H1 (cell line): Measurements from ENCODE around the gene C16orf46. TPM values are rescaled to one million over a fixed set of nuclear protein-coding genes. Genes with fewer than 3 reads are reported as not detected.

Experiments
- CTCF ChIA-PET: fragments of 300-600 bp; sonication (Branson Sonifier 250); formaldehyde crosslinking; loops from one replicate; lab custom pipeline; 2021; ENCODE audit not compliant: partially characterized antibody; lab: Charles Lee
- POLR2A ChIA-PET: fragments of 300-600 bp; sonication (Branson Sonifier 250); formaldehyde crosslinking; loops from one replicate; lab custom pipeline; 2021; ENCODE audit warnings: inconsistent platforms; ENCODE audit not compliant: partially characterized antibody; lab: Charles Lee
- DNase-seq, 2 experiments: peaks; one replicate each; pipeline versions ENCODE4 v3.0.0 to v3.0.0-alpha.2; 2010 to 2022; ENCODE audit warnings: low spot score in 2 of 2, low read depth in 1 of 2, mixed read lengths in 1 of 2
- FAIRE-seq: peaks from 2 replicates; lab custom pipeline; 2011; peaks lifted over from hg19 to GRCh38; lab: Jason Lieb, UNC
- H2AFZ ChIP-seq: 2 replicates; pipeline ENCODE4 v1.8.1; 2012; ENCODE audit warnings: low read length, inconsistent platforms
- H2AK5ac ChIP-seq: 2 replicates; pipeline ENCODE4 v1.6.1; 2013; ENCODE audit warnings: low read depth, low read length
- H2BK120ac ChIP-seq: replicated peaks from 2 replicates; pipeline ENCODE3; 2013; ENCODE audit warnings: low read depth, low read length, inconsistent platforms
- H2BK12ac ChIP-seq: 2 replicates; pipeline ENCODE4 v1.6.1; 2013; ENCODE audit warnings: low read depth, low read length
- H2BK15ac ChIP-seq: 2 replicates; pipeline ENCODE4 v1.6.1; 2013; ENCODE audit warnings: low read length
- H2BK20ac ChIP-seq: 2 replicates; pipeline ENCODE4 v1.6.1; 2013; ENCODE audit warnings: low read length
- H2BK5ac ChIP-seq: 2 replicates; pipeline ENCODE4 v1.6.1; 2013; ENCODE audit warnings: low read depth, low read length
- H3K14ac ChIP-seq: 2 replicates; pipeline ENCODE4 v1.6.1; 2013; ENCODE audit warnings: inconsistent platforms; ENCODE audit not compliant: insufficient read length
- H3K18ac ChIP-seq: 2 replicates; pipeline ENCODE4 v1.6.1; 2013; ENCODE audit warnings: low read length; ENCODE audit errors: extremely low read depth
- H3K23ac ChIP-seq: 2 replicates; pipeline ENCODE4 v1.6.1; 2013; ENCODE audit warnings: inconsistent platforms; ENCODE audit not compliant: insufficient read length
- H3K23me2 ChIP-seq: 2 replicates; pipeline ENCODE4 v1.6.1; 2013; ENCODE audit warnings: low read depth, low read length
- H3K27ac ChIP-seq: 2 replicates; pipeline ENCODE4 v1.6.1; 2011; ENCODE audit warnings: low read depth, low read length, inconsistent platforms
- H3K27me3 ChIP-seq, 4 experiments: replicated peaks in 1 of 4; 1 replicate in 1 of 4; 2 replicates in 3 of 4; pipeline versions ENCODE4 v1.6.1 to v1.8.1; 2011 to 2013; ENCODE audit warnings: low read length in 3 of 4, mild to moderate bottlenecking in 3 of 4, inconsistent platforms in 2 of 4, mixed read lengths in 2 of 4, moderate library complexity in 1 of 4; ENCODE audit not compliant: control insufficient read depth in 3 of 4, insufficient read depth in 3 of 4; ENCODE audit errors: extremely low read depth in 1 of 4
- H3K36me3 ChIP-seq, 4 experiments: 2 replicates each; pipeline versions ENCODE4 v1.6.1 to v1.8.1; 2011 to 2013; ENCODE audit warnings: mild to moderate bottlenecking in 4 of 4, low read length in 3 of 4, moderate library complexity in 2 of 4, control low read depth in 1 of 4, inconsistent platforms in 1 of 4; ENCODE audit not compliant: insufficient read depth in 4 of 4, control insufficient read depth in 2 of 4
- H3K4ac ChIP-seq: replicated peaks from 2 replicates; pipeline ENCODE3; 2013; ENCODE audit warnings: low read length, low read depth, mixed read lengths, inconsistent platforms; ENCODE audit not compliant: insufficient read length
- H3K4me1 ChIP-seq, 4 experiments: replicated peaks in 1 of 4; 1 replicate in 1 of 4; 2 replicates in 3 of 4; pipeline versions ENCODE4 v1.6.1 to v1.8.1; 2011 to 2013; ENCODE audit warnings: low read length in 3 of 4, inconsistent platforms in 2 of 4, mixed read lengths in 1 of 4; ENCODE audit not compliant: insufficient read depth in 4 of 4, control insufficient read depth in 3 of 4
- H3K4me2 ChIP-seq, 2 experiments: 2 replicates each; pipeline versions ENCODE4 v1.6.1 to v1.8.1; 2011 to 2013; ENCODE audit warnings: low read depth in 2 of 2, low read length in 2 of 2, control low read depth in 1 of 2, inconsistent platforms in 1 of 2, mild to moderate bottlenecking in 1 of 2; ENCODE audit not compliant: insufficient read depth in 1 of 2
- H3K4me3 ChIP-seq, 4 experiments: fragments of 200-600, 300-600 bp in 1 of 4; sonication (generic), shearing (Covaris generic), sonication (Bioruptor Twin) in 1 of 4; 2 replicates each; pipeline versions ENCODE4 v1.5.1 to v1.8.1; 2011 to 2016; ENCODE audit warnings: low read length in 4 of 4, low read depth in 3 of 4, control low read depth in 2 of 4, inconsistent platforms in 2 of 4, mild to moderate bottlenecking in 2 of 4, mixed read lengths in 1 of 4, moderate library complexity in 1 of 4; ENCODE audit not compliant: insufficient read depth in 2 of 4; ENCODE audit errors: extremely low read depth in 1 of 4
- H3K56ac ChIP-seq: replicated peaks from 2 replicates; pipeline ENCODE3; 2013; ENCODE audit warnings: low read depth, mild to moderate bottlenecking, mixed read lengths, low read length, inconsistent platforms; ENCODE audit not compliant: insufficient read length
- H3K79me1 ChIP-seq: 2 replicates; pipeline ENCODE4 v1.6.1; 2013; ENCODE audit warnings: low read depth, low read length, control low read depth
- H3K79me2 ChIP-seq, 2 experiments: 2 replicates each; pipeline versions ENCODE4 v1.6.1 to v1.8.1; 2012 to 2013; ENCODE audit warnings: low read length in 2 of 2, mild to moderate bottlenecking in 2 of 2, inconsistent platforms in 1 of 2; ENCODE audit not compliant: insufficient read depth in 2 of 2, control insufficient read depth in 1 of 2
- H3K9ac ChIP-seq, 4 experiments: replicated peaks in 1 of 4; 1 replicate in 1 of 4; 2 replicates in 3 of 4; pipeline versions ENCODE4 v1.6.1 to v1.8.1; 2011 to 2013; ENCODE audit warnings: low read depth in 3 of 4, low read length in 3 of 4, control low read depth in 2 of 4, mild to moderate bottlenecking in 2 of 4, moderate library complexity in 2 of 4, inconsistent platforms in 1 of 4; ENCODE audit errors: extremely low read depth in 1 of 4
- H3K9me3 ChIP-seq, 2 experiments: 2 replicates each; pipeline versions ENCODE4 v1.6.1 to v1.8.1; 2012 to 2013; ENCODE audit warnings: mild to moderate bottlenecking in 2 of 2, moderate library complexity in 2 of 2, control low read depth in 1 of 2, inconsistent platforms in 1 of 2, low read depth in 1 of 2, low read length in 1 of 2, mixed read lengths in 1 of 2; ENCODE audit not compliant: insufficient read depth in 2 of 2
- H4K20me1 ChIP-seq, 2 experiments: replicated peaks in 1 of 2; 2 replicates each; pipeline versions ENCODE3 to v1.8.1; 2011 to 2013; ENCODE audit warnings: inconsistent platforms in 2 of 2, low read length in 2 of 2, mild to moderate bottlenecking in 1 of 2; ENCODE audit not compliant: insufficient read depth in 2 of 2, control insufficient read depth in 1 of 2
- H4K5ac ChIP-seq: 2 replicates; pipeline ENCODE4 v1.6.1; 2013; ENCODE audit warnings: low read length, low read depth, mixed read lengths, inconsistent platforms; ENCODE audit not compliant: insufficient read length
- H4K8ac ChIP-seq: 2 replicates; pipeline ENCODE4 v1.8.0; 2013; ENCODE audit warnings: mild to moderate bottlenecking, moderate library complexity, low read length, inconsistent platforms; ENCODE audit not compliant: insufficient read depth; ENCODE audit errors: extremely low read depth
- H4K91ac ChIP-seq: replicated peaks from 2 replicates; pipeline ENCODE3; 2013; ENCODE audit warnings: low read length, mixed read lengths, inconsistent platforms; ENCODE audit not compliant: insufficient read length
- ATF2 ChIP-seq: IDR thresholded peaks from 2 replicates; pipeline ENCODE4 v1.6.1; 2012; ENCODE audit warnings: low read length, inconsistent platforms
- BRCA1 ChIP-seq: IDR thresholded peaks from 2 replicates; pipeline ENCODE4 v1.6.1; 2012; ENCODE audit warnings: low read depth, low read length, improper control_type of control experiment
- CBX8 ChIP-seq: fragments of 300-800, 300-1000 bp; sonication (generic); IDR thresholded peaks from 2 replicates; pipeline ENCODE4 v1.7.1; 2016; ENCODE audit warnings: low read depth, low read length, borderline replicate concordance
- CEBPB ChIP-seq: IDR thresholded peaks from 2 replicates; pipeline ENCODE4 v1.6.1; 2012; ENCODE audit warnings: low read depth, low read length
- CHD2 ChIP-seq: IDR thresholded peaks from 2 replicates; pipeline ENCODE4 v1.6.1; 2012; ENCODE audit warnings: low read length, improper control_type of control experiment
- E2F6 ChIP-seq: IDR thresholded peaks from 2 replicates; pipeline ENCODE4 v1.6.1; 2012; ENCODE audit warnings: inconsistent platforms
- GABPA ChIP-seq: IDR thresholded peaks from 2 replicates; pipeline ENCODE4 v1.6.1; 2011; ENCODE audit warnings: mild to moderate bottlenecking, low read length, moderate library complexity, borderline replicate concordance; ENCODE audit not compliant: insufficient read depth
- GTF2F1 ChIP-seq: IDR thresholded peaks from 2 replicates; pipeline ENCODE4 v1.6.1; 2012; ENCODE audit warnings: low read depth, low read length, improper control_type of control experiment, borderline replicate concordance
- JUND ChIP-seq: IDR thresholded peaks from 2 replicates; pipeline ENCODE4 v1.6.1; 2011; ENCODE audit warnings: mild to moderate bottlenecking, improper control_type of control experiment, low read length
- KDM1A ChIP-seq: fragments of 200-600, 300-600 bp; sonication (generic); IDR thresholded peaks from 2 replicates; pipeline ENCODE4 v1.7.1; 2016; ENCODE audit warnings: mild to moderate bottlenecking, low read length, borderline replicate concordance
- POLR2A ChIP-seq, 2 experiments: IDR thresholded peaks; 1 replicate in 1 of 2; 2 replicates in 1 of 2; pipeline ENCODE4 v1.6.1; 2011; ENCODE audit warnings: low read depth in 2 of 2, low read length in 2 of 2, mild to moderate bottlenecking in 2 of 2; ENCODE audit errors: control extremely low read depth in 1 of 2
- POU5F1 ChIP-seq: IDR thresholded peaks from 2 replicates; pipeline ENCODE4 v1.6.1; 2011; ENCODE audit warnings: low read depth, mild to moderate bottlenecking, low read length, moderate library complexity
- SP1 ChIP-seq: IDR thresholded peaks from 2 replicates; pipeline ENCODE4 v1.6.1; 2011; ENCODE audit warnings: low read depth, low read length
- SRF ChIP-seq: IDR thresholded peaks from 2 replicates; pipeline ENCODE4 v1.6.1; 2011; ENCODE audit warnings: mild to moderate bottlenecking, low read depth, low read length, moderate library complexity
- WGBS, 2 experiments: shearing (Covaris generic) in 1 of 2; methylation state at CpG; one replicate each; pipeline versions ENCODE4 v1.1.6 to v1.1.7; 2013 to 2015; ENCODE audit warnings: low lambda C conversion rate in 2 of 2, mixed read lengths in 2 of 2, inconsistent platforms in 1 of 2, low coverage in 1 of 2, missing lambda C conversion rate in 1 of 2; ENCODE audit not compliant: insufficient replicate concordance in 2 of 2, insufficient coverage in 1 of 2, insufficient read length in 1 of 2; ENCODE audit errors: extremely low coverage in 1 of 2, missing lambda C conversion rate in 1 of 2; 5-methylcytosine and 5-hydroxymethylcytosine counted together
- polyA plus RNA-seq, 7 experiments: library from polyadenylated mRNA; depleted of rRNA in 3 of 7; stranded (reverse) in 5 of 7; unstranded in 2 of 7; fragments of >200 nt in 5 of 7; fragments of 200-250 nt in 2 of 7; gene quantifications; 1 replicate in 5 of 7; 2 replicates in 1 of 7; 4 replicates in 1 of 7; pipeline versions ENCODE4 v1.2.1 to v1.2.3, GENCODE V29; 2011 to 2013; ENCODE audit warnings: missing spikeins in 2 of 7, mixed read lengths in 2 of 7
- total RNA-seq: library from RNA; stranded (reverse); fragmentation: NEBNext Ultra II Directional; extraction: Animal tissue kit (Norgen Biotek cat#: 25700); gene quantifications from 2 replicates; pipeline ENCODE4 v1.2.1, GENCODE V29; 2021

C16orf46 gene
- total and polyA plus RNA-seq, 2 of the 8 experiments (the other 6 are each of a cell fraction or from before 2014, with no cell fraction given): 0.48 to 0.60 TPM

GRCh38 chr16:81101702-81102101 lies 24.7 kb upstream of the C16orf46 start:
- no peak overlapping the region for H2BK15ac ChIP-seq
- no peak overlapping the region for H3K4ac ChIP-seq
- no peak overlapping the region for H2BK20ac ChIP-seq
- H2AK5ac ChIP-seq: no peak overlapping the region
- no peak overlapping the region for H4K5ac ChIP-seq
- H3K36me3 ChIP-seq: no peaks in the 10 kb centered on the region
- H2AFZ ChIP-seq: no peak overlapping the region
- 96% methylated on average over 9 of the region's 9 CpGs; no CpG with 5 or more reads in 1 of the 2 experiments for WGBS, 2 experiments
- FAIRE-seq (no peak), DNase-seq (no peak)
- H2BK120ac ChIP-seq: no peak overlapping the region
- H3K9ac ChIP-seq: no peak overlapping the region
- H3K23ac ChIP-seq: no peak overlapping the region
- H4K91ac ChIP-seq: no peak overlapping the region
- H4K8ac ChIP-seq: no peak overlapping the region
- no peak overlapping the region for H2BK5ac ChIP-seq
- no peaks in the 10 kb centered on the region for H3K27me3 ChIP-seq
- no peak overlapping the region for H2BK12ac ChIP-seq
- H3K56ac ChIP-seq: no peak overlapping the region
- no peaks in the 10 kb centered on the region for H3K79me1 ChIP-seq
- H3K4me1 ChIP-seq: no peaks in the 10 kb centered on the region
- no peak overlapping the region for H3K18ac ChIP-seq
- H3K27ac ChIP-seq: no peak overlapping the region
- CTCF ChIA-PET: interaction anchor here (1.6 kb wide), 1 partner anchor 49 kb away, joined by 3 read pairs; no protein-coding TSS in a partner anchor
- no peaks in the 10 kb centered on the region for H3K79me2 ChIP-seq
- no peaks in the 10 kb centered on the region for H3K23me2 ChIP-seq
- no peak overlapping the region for H3K14ac ChIP-seq
- no peak overlapping the region for H3K4me2 ChIP-seq
- H4K20me1 ChIP-seq: no peaks in the 10 kb centered on the region
- H3K4me3 ChIP-seq: no peak overlapping the region
- no peaks in the 10 kb centered on the region for H3K9me3 ChIP-seq
- POLR2A ChIA-PET: interaction anchor here (1.6 kb wide), 1 partner anchor 65 kb away, joined by 3 read pairs; no protein-coding TSS in a partner anchor
- TF ChIP-seq GTF2F1 (no peak), JUND (no peak), SP1 (no peak), E2F6 (no peak), POU5F1 (no peak), BRCA1 (no peak), ATF2 (no peak), CBX8 (no peak), GABPA (no peak), CEBPB (no peak), KDM1A (no peak), POLR2A (IDR thresholded peaks at IDR 0.05; ENCODE audit: control extremely low read depth in 1 of 2, low read depth in 2 of 2, low read length in 2 of 2) (no peak), CHD2 (no peak), SRF (no peak)
